ENCODE data around the gene SP8. TPM values are rescaled to one million over a fixed set of nuclear protein-coding genes. Genes with fewer than 3 reads are reported as not detected.

The SP8 gene
- total RNA-seq, 2 experiments from 2014 or later, result not detected

- CTCF ChIA-PET, result interaction anchor here (0.6 kb wide), 1 partner anchor 1764 kb away, joined by 3 read pairs; no protein-coding TSS in a partner anchor
- POLR2A ChIA-PET, result no interaction called here
Observed at GRCh38 chr7:20795881-20796280, 9.2 kb upstream of the SP8 start.

GRCh38 chr7:20795361-20795760 lies 8.7 kb upstream of the SP8 start:
- ChIA-PET CTCF (no interaction called here), POLR2A (no interaction called here)

- ChIA-PET POLR2A (no interaction called here), CTCF (no interaction called here)
Observed at GRCh38 chr7:20794676-20795075, 8.0 kb upstream of the SP8 start.

GRCh38 chr7:20793694-20794394 lies 7.2 kb upstream of the SP8 start:
- ChIA-PET CTCF (no interaction called here), POLR2A (no interaction called here)

GRCh38 chr7:20793248-20793647 lies 6.6 kb upstream of the SP8 start:
- POLR2A ChIA-PET, result no interaction called here
- CTCF ChIA-PET, result no interaction called here

- CTCF ChIA-PET, result no interaction called here
- POLR2A ChIA-PET, result no interaction called here
Observed at GRCh38 chr7:20791538-20792434, 5.1 kb upstream of the SP8 start.

GRCh38 chr7:20790375-20790774 lies 3.7 kb upstream of the SP8 start:
- CTCF ChIA-PET, result no interaction called here
- POLR2A ChIA-PET, result interaction anchor here (0.7 kb wide), 1 partner anchor 683 kb away, joined by 8 read pairs; no protein-coding TSS in a partner anchor

GRCh38 chr7:20788420-20788990 lies 1.8 kb upstream of the SP8 start:
- CTCF ChIA-PET, result no interaction called here
- POLR2A ChIA-PET, result no interaction called here

- ChIA-PET CTCF (no interaction called here), POLR2A (no interaction called here)
Observed at GRCh38 chr7:20787660-20788419, 1.2 kb upstream of the SP8 start.

GRCh38 chr7:20786421-20786778 lies 286 bp downstream of the SP8 start:
- ChIA-PET CTCF (interaction anchor here (0.6 kb wide), 1 partner anchor 950 kb away, joined by 4 read pairs; no protein-coding TSS in a partner anchor), POLR2A (no interaction called here)

GRCh38 chr7:20786049-20786412 lies 655 bp downstream of the SP8 start:
- CTCF ChIA-PET, result no interaction called here
- POLR2A ChIA-PET, result no interaction called here

- ChIA-PET POLR2A (no interaction called here), CTCF (no interaction called here)
Observed at GRCh38 chr7:20785157-20786048, 1.3 kb downstream of the SP8 start.

GRCh38 chr7:20784388-20785156 lies 2.1 kb downstream of the SP8 start:
- CTCF ChIA-PET, result no interaction called here
- POLR2A ChIA-PET, result no interaction called here

- ChIA-PET CTCF (no interaction called here), POLR2A (no interaction called here)
Observed at GRCh38 chr7:20783700-20784387, 2.8 kb downstream of the SP8 start.

GRCh38 chr7:20783125-20783699 lies 3.5 kb downstream of the SP8 start:
- ChIA-PET CTCF (no interaction called here), POLR2A (no interaction called here)

- ChIA-PET CTCF (no interaction called here), POLR2A (no interaction called here)
Observed at GRCh38 chr7:20779041-20779440, 7.6 kb downstream of the SP8 start.

GRCh38 chr7:20778063-20778721 lies 8.5 kb downstream of the SP8 start:
- CTCF ChIA-PET, result no interaction called here

More at GRCh38 chr7:20778063-20778721, 8.5 kb downstream of the SP8 start:
- POLR2A ChIA-PET, result no interaction called here
